Ovary (tissue), 9 donors: ENCODE measurements around the gene EIF4E. TPM values are rescaled to one million over a fixed set of nuclear protein-coding genes. Genes with fewer than 3 reads are reported as not detected.

ENCODE experiments used
- DNase-seq, 5 donors: peaks; one replicate each; pipeline ENCODE4 v3.0.0-alpha.2; 2019 to 2020
- H3K27ac ChIP-seq, 2 donors: fragments of 200-600 bp; one replicate each; pipeline versions ENCODE4 v1.5.1 to v1.8.0; 2019 to 2022
- H3K27me3 ChIP-seq: fragments of 200-600 bp; one replicate; pipeline ENCODE4 v1.8.0; 2022
- H3K36me3 ChIP-seq: fragments of 200-600 bp; sonication (generic); one replicate; pipeline ENCODE4 v1.5.1; 2019
- H3K4me1 ChIP-seq: one replicate; pipeline ENCODE4 v1.8.1; 2013; ENCODE audit warnings: mild to moderate bottlenecking, moderate library complexity; ENCODE audit not compliant: insufficient read depth
- H3K4me3 ChIP-seq: fragments of 200-600 bp; sonication (generic); one replicate; pipeline ENCODE4 v1.5.1; 2017
- H3K9me3 ChIP-seq, 2 donors: fragments of 200-600 bp in 1 of 2; sonication (generic) in 1 of 2; one replicate each; pipeline versions ENCODE4 v1.5.1 to v1.8.1; 2013 to 2019; ENCODE audit warnings: mild to moderate bottlenecking in 1 of 2, moderate library complexity in 1 of 2
- EP300 ChIP-seq: sonication (generic); formaldehyde crosslinking; IDR thresholded peaks from one replicate; pipeline ENCODE4 v1.6.1; 2017; ENCODE audit warnings: antibody characterized with exemption
- POLR2A ChIP-seq: fragments of 450-650 bp; IDR thresholded peaks from one replicate; pipeline ENCODE4 v1.6.1; 2017; ENCODE audit warnings: antibody characterized with exemption, mild to moderate bottlenecking, moderate library complexity
- WGBS, 3 donors: extraction: QIAGEN DNeasy Blood & Tissue Kit in 1 of 3; methylation state at CpG; one replicate each; pipeline versions ENCODE4 v1.1.5 to v1.1.7; 2013 to 2017; 5-methylcytosine and 5-hydroxymethylcytosine counted together
- intact Hi-C, 4 donors: fragments of 100-400 bp; cut with DNase I; formaldehyde crosslinking; loops; one replicate each; pipeline versions ENCODE4 v1.11.0 to v1.15.1; 2022 to 2023
- polyA plus RNA-seq, 2 donors: library from polyadenylated mRNA; stranded (reverse); fragments of 200-250 nt in 1 of 2; fragments of 350-450 nt in 1 of 2; fragmentation: Illumina TruSeq in 1 of 2; extraction: RNeasy Lipid Tissue Mini Kit (QIAGEN cat#74804) in 1 of 2; gene quantifications; one replicate each; pipeline ENCODE4 v1.2.3, GENCODE V29; 2013 to 2014
- total RNA-seq, 7 donors: library from RNA; depleted of rRNA in 2 of 7; stranded (reverse); fragments of >200 nt in 2 of 7; fragmentation: NEBNext Ultra II Directional in 3 of 7; extraction: Animal tissue kit (Norgen Biotek cat#: 25700) in 3 of 7; gene quantifications; one replicate each; pipeline versions ENCODE4 v1.1.0 to v1.2.4, GENCODE V29; 2016 to 2023
- TF ChIP-seq, protein P1 (sequence below), 3 donors: fragments of 450-650 bp in 2 of 3; fragments of 200-600 bp in 1 of 3; IDR thresholded peaks; one replicate each; pipeline versions ENCODE4 v1.5.1 to v1.8.0; 2016 to 2022; ENCODE audit warnings: antibody characterized with exemption in 3 of 3, mild to moderate bottlenecking in 1 of 3
- donor health status: DM: no; HTN: no; CAD: no; lungs with moderate emphysema.
- donor health status: DM: no; HTN: no; CAD: no.
- donor health status: Bipolar disorder and iron deficiency.
- donor health status: DM: yes; HTN: yes; CAD: no.
- donor health status: DM: no; HTN: no; CAD: no.
- donor health status: DM: yes; HTN: yes; CAD: no.

EIF4E gene
- total and polyA plus RNA-seq, 9 donors: 26.7 to 74.4 (median 62.7) TPM

DNA sequence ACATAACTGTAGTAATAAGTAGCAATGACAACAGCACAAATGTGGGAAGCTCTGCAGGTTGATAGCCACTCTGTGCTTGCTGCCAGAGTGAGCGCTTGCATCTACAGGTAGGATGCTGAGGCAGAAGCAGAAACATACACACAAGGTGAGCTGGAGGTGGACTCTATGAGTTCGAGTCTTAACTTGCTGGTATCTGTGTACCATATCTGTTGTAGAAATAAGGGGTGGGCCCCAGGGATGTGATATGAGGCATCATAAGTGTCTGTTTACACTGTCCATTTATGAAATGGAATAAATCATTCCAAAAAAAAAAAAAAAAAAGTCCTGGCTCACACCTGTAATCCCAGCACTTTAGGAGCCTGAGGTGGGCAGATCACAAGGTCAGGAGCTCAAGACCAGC is 32.8 kb upstream of the EIF4E start:
- Histone ChIP-seq H3K4me1 (no peaks in the 10 kb centered on the region), H3K4me3 (no peak overlapping the region), H3K9me3 (no peaks in the 10 kb centered on the region), H3K36me3 (no peaks in the 10 kb centered on the region), H3K27me3 (no peaks in the 10 kb centered on the region), H3K27ac (no peak overlapping the region)
- WGBS, 3 donors: 89 to 93% (median 90%) methylated on average over 2 of the region's 2 CpGs
- intact Hi-C loops: no loop called here
- no peak for DNase-seq
- TF ChIP-seq EP300 (no peak), POLR2A (no peak)
- TF ChIP-seq, protein P1, sequence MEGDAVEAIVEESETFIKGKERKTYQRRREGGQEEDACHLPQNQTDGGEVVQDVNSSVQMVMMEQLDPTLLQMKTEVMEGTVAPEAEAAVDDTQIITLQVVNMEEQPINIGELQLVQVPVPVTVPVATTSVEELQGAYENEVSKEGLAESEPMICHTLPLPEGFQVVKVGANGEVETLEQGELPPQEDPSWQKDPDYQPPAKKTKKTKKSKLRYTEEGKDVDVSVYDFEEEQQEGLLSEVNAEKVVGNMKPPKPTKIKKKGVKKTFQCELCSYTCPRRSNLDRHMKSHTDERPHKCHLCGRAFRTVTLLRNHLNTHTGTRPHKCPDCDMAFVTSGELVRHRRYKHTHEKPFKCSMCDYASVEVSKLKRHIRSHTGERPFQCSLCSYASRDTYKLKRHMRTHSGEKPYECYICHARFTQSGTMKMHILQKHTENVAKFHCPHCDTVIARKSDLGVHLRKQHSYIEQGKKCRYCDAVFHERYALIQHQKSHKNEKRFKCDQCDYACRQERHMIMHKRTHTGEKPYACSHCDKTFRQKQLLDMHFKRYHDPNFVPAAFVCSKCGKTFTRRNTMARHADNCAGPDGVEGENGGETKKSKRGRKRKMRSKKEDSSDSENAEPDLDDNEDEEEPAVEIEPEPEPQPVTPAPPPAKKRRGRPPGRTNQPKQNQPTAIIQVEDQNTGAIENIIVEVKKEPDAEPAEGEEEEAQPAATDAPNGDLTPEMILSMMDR (IDR thresholded peaks at IDR 0.05): no peak

DNA sequence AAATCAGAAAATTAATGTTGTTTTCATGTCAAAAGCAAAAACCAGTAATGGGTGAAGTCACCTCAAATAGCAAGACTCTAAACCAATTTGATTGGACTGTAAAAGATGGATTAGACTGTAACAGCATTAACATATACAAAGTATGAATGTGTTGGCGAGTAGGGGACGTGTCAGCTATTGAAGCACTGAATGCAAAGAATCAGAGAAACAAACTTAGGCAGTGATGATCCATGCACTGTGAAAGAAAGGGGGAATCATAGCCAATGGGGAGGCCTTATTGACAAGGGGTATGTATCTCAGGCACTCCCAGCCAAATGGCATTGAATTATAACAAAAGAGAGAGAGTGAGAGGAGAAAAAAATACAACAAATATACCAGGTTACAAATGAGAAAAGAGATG is 30.5 kb upstream of the EIF4E start:
- DNase-seq: no peak
- H3K4me3 ChIP-seq: no peak overlapping the region
- TF ChIP-seq POLR2A (no peak), EP300 (no peak)
- TF ChIP-seq, protein P1 (IDR thresholded peaks at IDR 0.05): no peak
- H3K27ac ChIP-seq: no peak overlapping the region
- H3K4me1 ChIP-seq: no peaks in the 10 kb centered on the region
- WGBS, 3 donors: 95 to 98% (median 97%) methylated on average over 2 of the region's 2 CpGs
- no peaks in the 10 kb centered on the region for H3K36me3 ChIP-seq
- H3K9me3 ChIP-seq: no peaks in the 10 kb centered on the region
- intact Hi-C loops: no loop called here
- H3K27me3 ChIP-seq: no peaks in the 10 kb centered on the region

DNA sequence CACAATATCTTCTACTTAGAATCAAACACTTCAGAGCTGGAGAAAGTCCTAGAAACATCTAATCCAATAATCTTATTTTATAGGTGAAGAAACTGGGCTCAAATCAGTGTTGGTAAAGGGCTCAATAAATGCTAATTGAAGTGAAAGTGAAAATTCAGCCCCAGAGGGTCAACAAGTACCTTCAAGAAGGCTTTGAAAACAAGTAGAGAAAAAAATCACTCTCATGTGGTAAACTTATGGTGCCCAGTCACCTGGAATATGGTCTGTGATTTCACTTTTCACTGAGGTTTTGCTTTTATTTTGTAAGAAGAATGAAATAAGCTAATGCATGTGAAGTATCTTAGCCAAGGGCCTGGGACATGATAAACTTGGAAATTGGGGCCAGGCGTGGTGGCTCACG is 29.1 kb upstream of the EIF4E start:
- no peak for TF ChIP-seq EP300
- TF ChIP-seq POLR2A: no peak
- TF ChIP-seq, protein P1 (IDR thresholded peaks at IDR 0.05): no peak
- no peaks in the 10 kb centered on the region for H3K9me3 ChIP-seq
- intact Hi-C loops: no loop called here

DNA sequence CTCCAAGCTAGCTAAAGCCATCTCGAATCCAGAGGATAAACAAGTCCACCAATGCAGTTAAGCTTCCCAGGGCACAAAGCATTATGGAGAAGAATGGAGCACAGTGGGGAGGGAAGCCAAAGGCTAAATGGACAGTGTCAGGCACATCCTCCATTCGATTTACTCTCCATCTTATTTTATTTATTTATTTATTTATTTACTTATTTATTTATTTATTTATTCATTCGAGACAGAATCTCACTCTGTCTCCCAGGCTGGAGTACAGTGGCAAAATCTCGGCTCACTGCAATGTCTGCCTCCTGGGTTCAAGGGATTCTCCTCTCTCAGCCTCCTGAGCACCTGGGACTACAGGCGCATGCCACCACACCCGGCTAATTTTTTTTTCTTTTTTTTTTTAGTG is 26.3 kb upstream of the EIF4E start:
- Histone ChIP-seq H3K9me3 (no peaks in the 10 kb centered on the region), H3K36me3 (no peaks in the 10 kb centered on the region), H3K27me3 (no peaks in the 10 kb centered on the region), H3K4me1 (no peaks in the 10 kb centered on the region), H3K4me3 (no peak overlapping the region), H3K27ac (no peak overlapping the region)
- DNase-seq: no peak
- WGBS, 3 donors: 87 to 92% (median 88%) methylated on average over 6 of the region's 6 CpGs
- intact Hi-C loops: no loop called here
- TF ChIP-seq POLR2A (no peak), EP300 (no peak)
- TF ChIP-seq, protein P1 (IDR thresholded peaks at IDR 0.05): no peak

More for the DNA sequence above, 29.1 kb upstream of the EIF4E start:
- 93 to 97% (median 93%) methylated on average over 2 of the region's 2 CpGs for WGBS, 3 donors
- H3K4me3 ChIP-seq: no peak overlapping the region
- DNase-seq: no peak
- no peaks in the 10 kb centered on the region for H3K27me3 ChIP-seq
- no peaks in the 10 kb centered on the region for H3K36me3 ChIP-seq
- no peaks in the 10 kb centered on the region for H3K4me1 ChIP-seq
- no peak overlapping the region for H3K27ac ChIP-seq
